Measurements from ENCODE around the gene AHNAK.

DNA sequence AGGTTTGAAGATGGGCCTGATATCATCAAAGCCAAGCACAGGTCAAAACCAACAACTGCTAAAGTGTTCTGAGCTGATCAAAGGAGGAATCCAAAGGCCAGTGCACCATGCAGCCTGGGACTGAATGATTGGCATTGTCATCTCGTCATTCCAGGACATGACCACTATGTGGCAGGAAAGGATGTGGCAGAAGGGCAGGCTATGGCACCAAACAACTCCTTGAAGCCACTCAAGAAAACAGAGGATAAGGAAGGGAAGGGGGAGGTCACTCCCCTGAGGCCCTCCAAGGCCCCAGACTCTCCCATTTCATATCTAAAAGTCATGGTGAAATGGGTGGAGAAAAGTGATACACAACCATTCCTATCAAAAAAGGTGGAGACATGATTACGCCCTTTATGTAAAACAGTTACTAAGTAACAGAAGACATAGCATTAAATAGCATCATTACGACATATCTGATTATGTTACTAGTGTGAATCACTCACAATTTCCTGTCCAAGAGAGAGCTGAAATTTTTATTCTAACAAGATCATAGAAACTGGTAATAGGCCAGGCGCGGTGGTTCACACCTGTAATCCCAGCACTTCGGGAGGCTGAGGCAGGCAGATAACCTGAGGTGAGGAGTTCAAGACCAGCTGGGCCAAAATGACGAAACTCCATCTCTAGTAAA, 49.3 kb downstream of the AHNAK start:
- no peak for TF ChIP-seq ZNF8 (CRISPR knock-in tag; IDR thresholded peaks at IDR 0.05)
- TF ChIP-seq TCF4 (CRISPR knock-in tag; IDR thresholded peaks at IDR 0.05; ENCODE audit: borderline replicate concordance): no peak
- no peak for TF ChIP-seq ZNF70 (CRISPR knock-in tag; IDR thresholded peaks at IDR 0.05)
- no peak for TF ChIP-seq BACH2 (CRISPR knock-in tag; IDR thresholded peaks at IDR 0.05; ENCODE audit: borderline replicate concordance)
- TF ChIP-seq RARB (CRISPR knock-in tag; IDR thresholded peaks at IDR 0.05): no peak
- TF ChIP-seq, protein P1, sequence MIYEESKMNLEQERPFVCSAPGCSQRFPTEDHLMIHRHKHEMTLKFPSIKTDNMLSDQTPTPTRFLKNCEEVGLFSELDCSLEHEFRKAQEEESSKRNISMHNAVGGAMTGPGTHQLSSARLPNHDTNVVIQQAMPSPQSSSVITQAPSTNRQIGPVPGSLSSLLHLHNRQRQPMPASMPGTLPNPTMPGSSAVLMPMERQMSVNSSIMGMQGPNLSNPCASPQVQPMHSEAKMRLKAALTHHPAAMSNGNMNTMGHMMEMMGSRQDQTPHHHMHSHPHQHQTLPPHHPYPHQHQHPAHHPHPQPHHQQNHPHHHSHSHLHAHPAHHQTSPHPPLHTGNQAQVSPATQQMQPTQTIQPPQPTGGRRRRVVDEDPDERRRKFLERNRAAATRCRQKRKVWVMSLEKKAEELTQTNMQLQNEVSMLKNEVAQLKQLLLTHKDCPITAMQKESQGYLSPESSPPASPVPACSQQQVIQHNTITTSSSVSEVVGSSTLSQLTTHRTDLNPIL (CRISPR knock-in tag; IDR thresholded peaks at IDR 0.05; ENCODE audit: low read depth): no peak
- no peak for TF ChIP-seq PPARA (CRISPR knock-in tag; IDR thresholded peaks at IDR 0.05; ENCODE audit: borderline replicate concordance)
- TF ChIP-seq, protein P2, sequence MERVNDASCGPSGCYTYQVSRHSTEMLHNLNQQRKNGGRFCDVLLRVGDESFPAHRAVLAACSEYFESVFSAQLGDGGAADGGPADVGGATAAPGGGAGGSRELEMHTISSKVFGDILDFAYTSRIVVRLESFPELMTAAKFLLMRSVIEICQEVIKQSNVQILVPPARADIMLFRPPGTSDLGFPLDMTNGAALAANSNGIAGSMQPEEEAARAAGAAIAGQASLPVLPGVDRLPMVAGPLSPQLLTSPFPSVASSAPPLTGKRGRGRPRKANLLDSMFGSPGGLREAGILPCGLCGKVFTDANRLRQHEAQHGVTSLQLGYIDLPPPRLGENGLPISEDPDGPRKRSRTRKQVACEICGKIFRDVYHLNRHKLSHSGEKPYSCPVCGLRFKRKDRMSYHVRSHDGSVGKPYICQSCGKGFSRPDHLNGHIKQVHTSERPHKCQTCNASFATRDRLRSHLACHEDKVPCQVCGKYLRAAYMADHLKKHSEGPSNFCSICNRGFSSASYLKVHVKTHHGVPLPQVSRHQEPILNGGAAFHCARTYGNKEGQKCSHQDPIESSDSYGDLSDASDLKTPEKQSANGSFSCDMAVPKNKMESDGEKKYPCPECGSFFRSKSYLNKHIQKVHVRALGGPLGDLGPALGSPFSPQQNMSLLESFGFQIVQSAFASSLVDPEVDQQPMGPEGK (CRISPR knock-in tag; IDR thresholded peaks at IDR 0.05; ENCODE audit: borderline replicate concordance): no peak
- no peak for TF ChIP-seq ZFP30 (CRISPR knock-in tag; IDR thresholded peaks at IDR 0.05)

Data from SK-N-SH treated with all-trans-retinoic acid at 6 μM for 48 hours (cell line).